HG03039 (cell line): ENCODE data around the gene TMEM97.
A peak's percentile ranks its signal among the peaks of the same experiment; 100 is the strongest.
"Not testable (repeated sequence)": the region's sequence is repeated elsewhere in the genome, so short reads cannot be mapped to it uniquely, and the experiment has no call there.

Experiments
- ATAC-seq: cut with Tn5 transposase; IDR thresholded peaks from one replicate; pipeline ENCODE4 v1.9.1; 2021; ENCODE audit warnings: mild to moderate bottlenecking, moderate library complexity; ENCODE audit not compliant: unreplicated experiment

The TMEM97 gene

DNA sequence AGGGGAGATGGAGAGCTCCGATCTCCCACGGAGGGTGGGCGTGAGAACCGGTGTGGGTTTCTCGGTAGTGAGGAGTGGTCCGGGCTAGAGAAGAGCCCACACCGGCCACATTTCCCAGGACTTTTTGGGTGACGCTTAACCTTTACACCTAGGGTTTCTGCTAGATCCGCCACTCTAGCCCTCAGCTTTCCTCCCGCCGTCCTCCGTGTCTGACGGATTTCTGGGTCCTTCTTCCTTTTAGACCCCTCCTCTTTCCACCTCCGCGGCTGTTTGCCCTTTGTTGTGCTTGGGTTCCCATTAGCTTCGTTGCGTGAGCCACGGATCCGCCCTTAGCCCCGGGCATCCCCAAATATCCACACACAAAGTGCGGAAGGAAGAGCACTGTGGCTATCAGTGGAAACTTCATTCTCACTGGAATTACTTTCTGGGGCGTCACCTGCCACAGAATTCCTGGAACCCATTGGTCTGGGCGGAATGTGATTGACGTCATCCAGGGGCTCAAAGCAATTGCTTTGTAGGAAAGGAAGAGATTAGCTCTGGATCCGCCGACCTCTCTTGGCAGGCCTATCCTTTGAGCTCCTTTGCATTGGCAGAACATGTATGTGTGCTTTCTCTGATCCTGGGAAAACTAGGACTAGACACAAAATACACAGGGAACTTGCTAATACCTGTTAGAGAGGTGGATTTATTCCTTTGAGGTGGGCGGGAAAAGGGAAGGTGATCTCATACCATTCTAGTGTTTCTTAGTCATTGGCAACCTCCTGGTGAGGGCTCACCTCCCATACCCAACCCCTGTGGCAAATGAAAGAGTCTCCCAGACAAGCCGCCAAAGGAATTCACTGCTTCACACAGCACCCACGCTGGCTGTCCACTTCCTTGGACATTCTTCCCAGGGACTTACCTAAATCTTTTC, 17.2 kb downstream of the TMEM97 start:
- ATAC-seq, result no peak

DNA sequence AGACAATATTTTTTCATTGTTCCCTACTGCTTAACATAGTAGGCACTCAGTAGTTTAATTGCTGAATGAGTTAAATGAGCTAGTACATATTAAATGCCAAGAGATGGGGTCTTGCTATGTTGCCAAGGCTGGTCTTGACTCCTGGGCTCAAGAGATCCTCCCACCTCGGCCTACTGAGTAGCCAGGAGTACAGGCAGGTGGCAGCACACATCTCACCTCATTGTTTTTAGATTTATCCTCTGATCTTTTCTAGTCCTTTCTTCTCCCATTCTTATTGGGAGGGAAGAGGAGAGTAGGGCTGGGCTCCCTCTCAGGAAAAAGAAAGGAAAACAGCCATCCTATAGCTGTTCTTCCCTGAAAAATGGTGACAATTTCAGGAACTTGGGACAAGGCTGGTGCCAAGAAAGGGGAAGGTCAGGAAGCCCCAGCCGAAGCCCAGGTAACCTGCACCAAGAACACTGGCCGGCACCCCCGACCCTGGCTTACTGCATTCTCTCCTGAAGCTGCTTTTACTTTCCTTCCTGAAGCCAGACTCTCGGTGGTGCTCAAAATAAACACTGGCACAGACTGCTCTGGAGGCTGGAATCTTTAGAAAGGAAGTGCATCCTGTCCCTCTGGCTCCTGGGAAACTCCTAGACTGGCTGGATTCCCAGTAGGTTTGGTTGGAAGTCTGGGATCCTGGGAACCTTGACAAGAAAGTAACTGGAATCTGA, 19.2 kb downstream of the TMEM97 start:
- no peak for ATAC-seq

- ATAC-seq, result not testable (repeated sequence)
Observed at GRCh38 chr17:28338769-28339212, 19.8 kb downstream of the TMEM97 start.

GRCh38 chr17:28339431-28339830, 20.4 kb downstream of the TMEM97 start:
- ATAC-seq, result no peak

- no peak for ATAC-seq
Observed at GRCh38 chr17:28340374-28340773, 21.4 kb downstream of the TMEM97 start.

GRCh38 chr17:28341516-28341915, 22.5 kb downstream of the TMEM97 start:
- no peak for ATAC-seq

DNA sequence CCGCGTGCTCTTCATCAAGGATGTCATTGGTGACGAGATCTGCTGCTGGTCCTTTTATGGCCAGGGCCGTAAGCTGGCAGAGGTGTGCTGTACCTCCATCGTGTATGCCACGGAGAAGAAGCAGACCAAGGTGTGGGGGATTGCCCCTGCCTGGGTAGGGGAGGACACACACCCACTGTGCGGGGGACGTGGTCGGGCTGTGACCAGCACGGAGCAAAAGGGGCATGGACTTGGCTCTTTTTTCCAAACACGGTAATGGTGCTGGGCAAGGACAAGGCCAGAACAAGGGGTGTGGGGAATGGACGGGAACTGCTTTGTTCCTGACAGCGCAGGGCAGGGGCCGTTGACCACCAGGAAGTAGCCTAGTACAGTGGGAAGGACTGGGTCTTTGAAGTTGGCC, 23.3 kb downstream of the TMEM97 start:
- ATAC-seq, result no peak

DNA sequence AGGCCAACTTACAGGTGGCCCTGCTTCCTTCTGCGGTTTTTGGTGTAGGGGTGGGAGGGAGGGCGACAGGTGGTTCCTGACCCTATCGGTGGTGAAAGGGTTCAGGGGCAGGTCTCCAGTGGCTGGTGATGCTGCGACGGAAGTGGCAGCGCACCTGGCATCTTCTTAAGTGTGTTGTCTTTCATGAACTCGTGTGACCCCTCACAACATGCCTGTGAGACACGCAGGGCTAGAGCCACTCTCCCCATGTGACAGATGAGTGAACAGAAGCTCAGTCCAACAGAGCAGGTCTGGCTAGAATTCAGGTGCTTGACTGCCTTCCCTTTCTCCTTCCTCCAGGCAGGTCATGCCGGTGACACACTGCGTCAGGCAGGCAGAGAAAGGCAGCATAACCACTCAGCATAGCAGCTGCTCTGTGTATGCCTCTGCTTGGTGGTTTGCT, 24.5 kb downstream of the TMEM97 start:
- ATAC-seq, result no peak

DNA sequence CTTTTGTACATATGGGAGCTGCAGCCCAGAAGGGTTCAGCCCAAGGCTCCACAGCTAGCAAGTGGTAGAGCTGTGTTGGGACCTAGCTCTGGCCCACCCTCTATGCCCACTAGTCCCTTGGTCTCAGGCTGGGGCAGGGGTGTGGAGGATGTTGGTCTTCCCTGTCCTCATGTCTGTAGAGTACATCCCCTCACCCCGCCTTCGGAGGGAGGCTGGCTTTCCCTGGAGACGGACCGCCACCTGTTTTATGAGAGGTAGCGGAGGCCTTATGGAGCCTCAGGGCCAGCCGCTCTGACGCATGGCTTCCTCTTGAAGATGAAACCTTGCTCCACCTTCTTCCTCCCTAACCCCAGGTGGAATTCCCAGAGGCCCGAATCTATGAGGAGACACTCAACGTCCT, 25.0 kb downstream of the TMEM97 start:
- ATAC-seq, result no peak

- ATAC-seq, result no peak
Observed at GRCh38 chr17:28344435-28344901, 25.5 kb downstream of the TMEM97 start.

DNA sequence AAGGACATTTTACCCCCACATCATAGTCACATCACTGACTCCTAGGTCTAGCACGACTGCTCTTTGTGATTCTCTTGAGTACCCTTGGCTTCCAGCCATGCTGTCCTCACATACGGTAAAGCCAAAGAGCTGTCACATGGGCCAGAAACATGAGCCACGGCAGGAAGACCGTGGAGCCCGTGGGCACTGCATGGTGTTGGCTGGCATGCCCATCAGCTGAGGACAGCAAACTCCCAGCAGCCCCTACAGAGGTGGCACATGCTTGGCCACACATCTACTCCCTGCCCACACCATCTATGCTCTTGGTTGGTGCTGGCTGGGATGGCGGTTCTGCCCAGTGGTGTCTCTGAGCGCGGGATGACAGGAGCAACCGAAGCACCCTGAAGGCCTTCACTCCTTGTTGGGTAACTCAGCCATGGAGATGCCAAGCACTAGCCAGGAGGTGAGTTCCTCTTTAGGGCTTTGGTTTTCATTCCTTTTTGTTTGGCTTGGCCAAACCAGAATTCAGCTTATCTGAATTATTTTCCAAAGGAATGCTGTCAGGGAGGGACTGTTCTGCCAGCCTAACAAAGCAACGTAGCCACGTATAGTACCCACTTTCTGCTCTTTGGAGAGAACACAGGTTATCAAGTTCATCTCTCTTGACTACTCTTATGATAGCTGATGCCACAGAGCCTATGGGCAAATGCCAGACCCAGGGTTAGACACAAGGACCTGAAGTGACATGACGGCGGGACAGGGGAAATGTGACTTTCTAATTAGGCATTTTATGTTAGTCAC, 26.6 kb downstream of the TMEM97 start:
- no peak for ATAC-seq

DNA sequence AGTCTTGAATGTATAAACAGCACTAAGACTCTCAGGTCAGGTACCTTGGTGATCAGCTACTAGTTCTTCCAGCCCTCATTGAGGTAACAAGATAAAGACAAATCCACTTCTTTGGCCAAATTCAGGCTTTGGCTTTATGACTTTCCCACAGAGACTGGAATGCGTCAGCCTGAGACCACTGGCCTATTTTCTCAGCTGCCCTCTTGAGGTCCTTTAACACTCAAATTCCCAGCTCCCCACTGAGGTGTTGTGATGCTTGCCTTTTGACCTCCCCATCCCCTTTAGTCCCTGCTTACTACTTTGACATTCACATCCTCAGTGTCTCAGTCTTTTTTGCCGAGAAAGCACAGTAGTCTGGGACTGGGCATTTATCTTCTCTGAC, 27.2 kb downstream of the TMEM97 start:
- ATAC-seq, result no peak

GRCh38 chr17:28346746-28347246, 27.8 kb downstream of the TMEM97 start:
- ATAC-seq, result no peak

GRCh38 chr17:28347261-28347891, 28.4 kb downstream of the TMEM97 start:
- ATAC-seq, result no peak

DNA sequence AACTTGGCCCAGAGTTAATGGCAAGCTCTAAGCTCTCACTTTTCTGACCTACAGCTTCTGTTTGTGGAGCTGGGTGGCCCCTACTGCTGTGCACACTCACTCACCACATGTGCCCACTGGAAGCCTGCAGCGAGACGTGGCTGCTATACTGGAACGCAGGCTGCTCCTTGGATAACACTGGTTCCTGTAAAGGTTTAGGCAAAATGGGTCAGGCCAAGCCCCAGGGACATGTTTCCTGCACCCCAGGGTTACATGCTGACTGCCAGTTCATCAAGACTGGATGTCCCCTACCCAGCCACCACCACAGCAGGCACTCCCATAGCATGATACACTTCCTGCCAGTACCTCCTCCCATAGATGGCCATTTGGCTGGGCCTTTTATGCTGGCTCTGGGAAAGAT, 30.0 kb downstream of the TMEM97 start:
- ATAC-seq, result no peak

DNA sequence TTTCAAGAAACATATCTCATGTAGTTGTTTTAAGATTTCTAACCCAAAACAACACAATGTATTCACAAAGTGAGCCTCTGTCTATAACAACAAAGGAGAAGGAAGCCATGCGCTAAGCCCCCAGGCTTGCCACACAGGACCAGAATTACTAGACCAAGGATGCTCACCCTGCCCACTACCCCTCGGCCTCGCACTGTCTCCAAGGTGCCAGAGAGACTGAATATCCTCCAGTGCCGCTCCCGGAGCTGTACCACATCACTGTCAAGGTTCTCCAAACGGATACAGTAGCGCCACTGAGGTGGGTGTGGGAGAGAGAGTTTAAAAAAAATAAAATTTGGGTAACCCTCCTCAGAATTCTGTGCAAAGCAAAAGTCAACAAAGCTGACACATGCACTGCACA, 31.3 kb downstream of the TMEM97 start:
- ATAC-seq, result no peak

DNA sequence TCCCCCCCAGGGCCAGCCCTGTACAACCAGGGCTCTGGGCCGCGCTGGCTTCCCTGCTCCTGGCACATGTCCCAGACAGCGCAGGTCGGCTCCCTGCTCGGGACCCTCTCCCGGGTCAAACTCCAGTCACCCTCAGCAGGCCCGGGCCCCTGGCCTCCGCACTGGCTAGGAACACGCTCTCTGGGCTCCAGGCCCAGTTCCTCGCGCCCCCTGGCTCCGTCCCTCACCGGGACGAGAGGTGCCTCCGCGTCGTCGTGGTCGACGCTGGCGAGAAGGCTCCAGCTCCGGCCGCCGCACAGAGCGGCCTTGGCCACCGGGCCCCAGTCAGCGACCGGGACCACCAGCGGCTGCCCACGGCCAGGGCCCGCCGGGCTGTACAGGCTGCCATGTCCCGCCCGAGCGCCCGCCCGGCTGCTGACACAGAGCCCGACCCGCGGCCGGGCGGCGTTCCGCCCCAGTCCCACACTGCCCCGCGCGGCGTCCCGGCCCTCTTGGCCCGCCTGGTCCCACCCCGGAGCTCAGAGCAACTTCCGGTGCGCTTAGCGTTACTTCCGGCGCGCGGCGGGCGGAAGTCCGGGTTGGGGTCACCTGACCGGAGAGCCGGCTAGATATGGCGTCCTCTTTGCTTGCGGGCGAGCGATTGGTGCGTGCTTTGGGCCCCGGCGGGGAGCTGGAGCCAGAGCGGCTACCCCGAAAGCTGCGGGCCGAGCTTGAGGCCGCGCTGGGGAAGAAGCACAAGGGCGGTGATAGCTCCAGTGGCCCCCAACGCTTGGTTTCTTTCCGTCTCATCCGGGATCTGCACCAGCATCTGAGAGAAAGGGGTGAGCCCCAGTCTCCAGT, 38.3 kb downstream of the TMEM97 start, which contains the start of gene POLDIP2:
Gene POLDIP2 (minus strand): TSS at position 467 of the 840 bp plus-strand sequence. CDS start 79 bp downstream, at position 388.
- peak; percentile 96 for ATAC-seq

DNA sequence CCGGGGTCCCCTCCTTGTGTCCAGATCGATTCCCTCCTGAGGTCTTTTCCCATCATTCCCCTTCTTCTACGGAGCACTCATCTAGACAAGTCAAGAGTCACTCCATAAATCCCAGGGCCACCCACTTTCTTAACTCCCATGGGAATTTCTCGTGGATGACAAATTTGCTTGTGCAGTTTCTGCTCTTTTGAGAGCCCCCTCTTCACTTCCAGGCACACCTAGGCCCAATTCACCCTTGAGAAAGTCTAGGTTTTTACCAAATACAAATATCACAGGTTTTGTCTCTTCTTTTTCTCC, 38.8 kb downstream of the TMEM97 start:
- ATAC-seq, result no peak

DNA sequence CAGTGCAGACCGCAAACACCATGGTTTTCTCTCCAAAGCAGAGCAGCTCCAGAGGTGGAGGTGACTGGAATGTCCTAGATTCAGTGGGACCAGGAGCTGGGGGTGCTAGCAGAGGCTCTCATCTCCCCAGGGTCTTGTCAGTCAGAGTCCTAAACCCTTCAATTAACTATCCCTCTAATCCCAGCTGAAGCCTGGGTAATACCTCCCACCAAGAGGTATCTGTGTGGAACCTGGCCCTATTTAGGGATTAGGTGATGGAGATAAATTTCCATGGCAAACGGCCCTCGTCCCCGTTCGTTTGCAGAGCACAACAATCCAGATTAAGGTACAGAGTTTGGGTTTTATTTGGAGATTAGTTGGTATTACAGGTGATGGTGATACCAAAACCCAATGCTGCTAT, 44.2 kb downstream of the TMEM97 start:
- ATAC-seq, result no peak
